NCI-H82 (cell line): ENCODE results near the gene CDH4.
"Not testable (repeated sequence)": the region's sequence is repeated elsewhere in the genome, so short reads cannot be mapped to it uniquely, and the experiment has no call there.

ENCODE experiments used
- DNase-seq: peaks from one replicate; lab custom pipeline; 2025; lab: John Stamatoyannopoulos, UW

CDH4 gene

DNA sequence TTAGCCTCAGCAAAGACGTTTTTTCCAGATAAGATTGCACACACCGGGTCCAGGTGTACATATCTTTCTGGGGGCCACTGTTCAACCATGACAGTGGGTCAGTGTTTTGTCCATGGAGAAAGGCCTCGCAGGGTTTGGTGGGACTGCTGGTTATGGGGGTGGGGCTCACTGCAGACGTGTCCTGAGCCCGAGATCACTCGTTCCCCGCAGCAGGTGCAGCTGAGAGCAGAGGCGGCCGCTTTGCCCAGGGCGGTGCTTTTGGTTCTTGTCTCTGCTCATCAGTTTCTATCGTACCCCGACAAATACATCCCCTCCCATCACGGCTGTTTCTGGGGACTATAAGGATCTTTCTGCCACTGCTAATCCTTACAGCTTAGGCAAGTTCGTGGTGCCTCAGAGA, 166.9 kb downstream of the CDH4 start:
- DNase-seq, result no peak

DNA sequence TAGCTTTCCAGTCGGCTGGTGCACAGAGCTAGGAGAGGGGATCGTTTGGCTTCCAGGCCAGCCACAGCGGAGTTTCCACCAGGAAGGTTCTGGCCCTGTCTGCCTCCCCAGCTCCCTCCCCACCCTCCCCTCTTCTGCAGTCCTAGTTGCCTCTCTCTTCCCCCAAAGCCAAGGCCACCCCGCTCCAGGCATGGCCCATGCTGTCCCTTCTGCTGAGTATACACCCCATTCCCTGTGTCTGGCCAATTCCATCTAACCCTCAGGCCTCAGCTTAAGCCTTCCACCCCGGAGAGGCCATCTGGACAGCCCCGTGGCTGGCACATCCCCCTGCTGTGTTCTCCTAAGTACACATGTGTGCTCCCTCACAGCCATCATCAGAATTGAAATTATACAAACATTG, 167.4 kb downstream of the CDH4 start:
- DNase-seq, result no peak

DNA sequence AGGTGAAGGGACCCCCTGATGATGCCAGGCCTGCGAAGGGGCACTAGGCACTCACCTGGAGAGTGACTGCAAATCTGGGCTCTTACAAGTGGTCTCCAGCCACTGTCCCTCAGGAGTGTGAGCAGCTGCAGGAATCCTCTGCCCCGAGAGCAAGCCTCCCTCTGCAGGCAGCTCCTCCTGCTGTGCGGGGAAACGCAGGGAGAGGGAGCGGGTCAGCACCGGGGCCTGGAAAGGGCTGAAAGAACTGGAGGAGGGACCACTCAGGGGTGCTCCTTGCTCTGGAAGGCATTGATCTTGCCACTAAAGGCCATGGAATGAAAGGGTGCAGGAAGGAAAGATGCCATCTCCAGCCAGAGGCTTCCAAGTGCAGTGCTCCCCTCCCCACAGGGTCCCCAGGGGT, 168.0 kb downstream of the CDH4 start:
- DNase-seq, result no peak

DNA sequence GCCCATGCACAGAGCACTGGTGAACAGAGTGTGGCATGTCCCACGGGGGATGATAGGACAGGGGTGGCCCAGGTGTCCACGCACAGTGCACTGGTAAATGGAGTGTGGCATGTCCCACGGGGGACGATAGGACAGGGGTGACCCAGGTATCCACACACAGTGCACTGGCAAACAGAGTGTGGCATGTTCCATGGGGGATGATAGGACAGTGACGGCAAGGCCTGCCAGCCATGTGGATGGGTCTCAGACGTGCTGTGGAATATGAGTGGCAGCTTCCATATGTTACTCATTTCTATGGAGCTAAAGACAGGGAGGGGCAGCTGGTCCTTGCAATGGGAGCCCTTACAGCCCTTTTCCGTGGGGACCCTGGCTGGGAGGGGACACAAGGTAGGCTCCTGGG, 168.7 kb downstream of the CDH4 start:
- DNase-seq, result no peak

DNA sequence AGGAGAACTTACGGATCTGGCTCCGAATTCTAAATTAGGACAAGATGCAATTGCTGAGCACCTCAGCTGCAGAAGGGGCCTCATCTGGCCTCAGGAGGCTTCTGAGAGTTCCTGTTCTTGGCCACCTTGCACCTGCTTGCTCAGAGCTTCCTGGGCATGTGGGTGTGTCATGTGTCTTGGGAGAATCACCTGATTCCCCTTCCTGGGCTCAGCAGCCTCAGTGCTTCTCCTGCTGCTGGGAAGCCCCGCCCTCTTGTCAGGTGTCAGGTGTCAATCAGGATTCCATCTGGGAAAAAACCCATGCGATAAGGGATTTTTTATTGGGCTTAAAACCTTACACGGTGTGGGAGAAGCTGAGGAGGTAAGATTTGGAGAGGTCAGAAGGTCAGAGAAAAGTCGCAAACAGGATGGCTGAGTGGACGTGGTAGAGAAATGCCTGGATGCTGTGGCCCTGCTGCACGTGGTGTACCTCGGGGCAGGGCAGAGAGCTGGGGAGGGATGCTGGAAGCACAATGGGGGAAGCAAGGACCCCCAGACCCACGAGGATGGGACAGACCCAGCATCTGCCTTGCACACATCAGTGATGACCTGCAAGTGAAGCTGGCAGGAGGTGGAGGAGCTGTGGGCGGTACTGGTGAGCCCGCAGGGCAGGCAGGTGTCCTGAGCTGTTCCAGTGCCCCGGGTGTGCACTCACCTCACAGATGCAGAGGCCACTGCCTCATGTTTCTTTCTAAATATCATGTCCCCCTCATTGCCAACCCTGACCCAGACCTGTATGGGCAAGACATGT, 170.8 kb downstream of the CDH4 start:
- no peak for DNase-seq

DNA sequence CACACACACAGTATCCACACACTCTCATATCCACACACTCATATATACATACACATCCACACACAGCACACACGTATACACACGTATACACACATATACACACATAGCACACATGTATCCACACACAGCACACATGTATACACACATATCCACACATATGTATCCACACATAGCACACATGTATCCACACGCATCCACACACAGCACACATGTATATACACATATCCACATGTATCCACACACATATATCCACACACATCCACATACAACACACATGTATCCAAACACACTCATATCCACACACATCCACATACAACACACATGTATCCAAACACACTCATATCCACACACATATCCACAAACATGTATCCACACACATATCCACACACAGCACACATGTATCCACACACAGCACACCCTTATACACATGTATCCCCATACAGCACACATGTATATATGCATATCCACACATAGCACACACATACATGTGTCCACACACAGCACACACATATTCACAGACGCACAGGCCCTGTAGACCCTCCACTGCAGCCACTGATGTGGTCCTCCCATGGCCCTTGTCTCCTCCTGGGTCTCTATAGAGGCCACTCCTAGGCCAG, 172.1 kb downstream of the CDH4 start:
- DNase-seq, result no peak

DNA sequence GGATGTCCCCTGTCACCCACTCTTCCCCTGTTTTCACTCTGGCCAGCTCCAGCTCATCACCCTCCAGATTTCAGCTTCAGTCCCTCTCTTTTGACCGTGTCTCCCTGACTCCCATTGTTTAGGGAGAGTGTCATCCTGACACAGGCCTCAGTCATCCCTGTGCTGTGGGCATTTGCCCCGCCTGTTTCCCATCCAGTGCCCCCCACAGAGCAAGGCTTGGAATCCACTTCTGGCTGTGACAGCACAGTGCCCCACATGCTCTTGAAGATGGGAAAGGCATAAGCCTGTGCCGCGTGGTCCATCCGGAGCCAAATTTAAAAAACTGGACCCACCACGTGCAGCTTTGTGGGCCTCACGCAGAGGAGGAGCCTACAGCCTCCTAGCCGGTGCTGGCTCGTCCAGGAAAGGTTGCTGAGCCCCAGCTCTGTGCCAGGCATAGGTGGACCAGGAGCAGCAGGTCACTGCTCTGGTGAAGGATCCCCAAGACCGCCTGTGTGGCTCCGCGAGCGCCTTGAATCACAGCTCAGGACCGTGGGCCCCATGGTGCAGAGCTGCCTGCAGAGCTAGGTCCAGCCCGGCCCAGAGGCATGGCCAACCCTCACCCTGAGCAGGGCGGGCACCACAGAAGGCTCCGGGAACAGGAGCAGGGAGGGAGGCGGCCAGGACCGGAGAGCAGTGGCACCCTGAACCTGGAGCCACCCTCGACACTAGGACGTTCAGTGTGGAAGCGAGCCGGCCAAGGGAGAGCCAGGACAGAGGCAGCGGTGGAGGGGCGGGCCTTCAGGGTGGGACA, 172.8 kb downstream of the CDH4 start:
- no peak for DNase-seq

DNA sequence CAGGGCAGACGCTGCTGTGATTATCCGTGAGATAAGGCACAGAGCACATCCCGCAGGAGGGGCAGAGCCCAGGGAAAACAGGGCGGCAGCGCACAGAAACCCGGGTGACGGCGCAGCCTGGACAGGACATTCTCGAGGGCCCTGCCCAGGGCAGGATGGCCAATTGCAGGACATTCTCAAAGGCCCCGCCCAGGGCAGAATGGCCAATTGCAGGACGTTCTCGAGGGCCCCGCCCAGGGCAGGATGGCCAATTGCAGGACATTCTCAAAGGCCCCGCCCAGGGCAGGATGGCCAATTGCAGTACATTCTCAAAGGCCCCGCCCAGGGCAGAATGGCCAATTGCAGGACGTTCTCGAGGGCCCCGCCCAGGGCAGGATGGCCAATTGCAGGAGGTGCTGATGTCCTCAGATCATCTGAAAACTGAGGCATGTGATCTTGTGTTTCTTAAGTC, 173.5 kb downstream of the CDH4 start:
- DNase-seq, result not testable (repeated sequence)

DNA sequence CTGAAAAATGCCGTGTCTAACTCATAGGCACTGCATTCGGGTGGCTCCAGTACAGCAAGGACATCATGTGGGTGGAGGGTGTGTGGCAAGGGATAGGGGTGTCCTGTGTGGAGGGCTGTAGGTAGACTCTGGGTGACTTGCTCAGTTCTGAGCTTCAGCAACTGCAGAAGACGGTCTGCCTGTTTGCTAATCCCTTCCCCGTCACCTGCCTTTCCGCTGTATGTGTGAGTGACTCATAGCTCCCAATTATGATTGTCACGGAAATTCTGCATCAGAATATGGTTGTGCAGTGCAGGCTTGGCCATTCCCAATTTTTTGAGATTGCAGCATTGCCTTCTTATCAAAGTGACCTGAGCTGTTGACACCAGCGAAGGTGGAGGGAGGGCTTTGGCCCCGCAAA, 174.3 kb downstream of the CDH4 start:
- DNase-seq, result no peak

DNA sequence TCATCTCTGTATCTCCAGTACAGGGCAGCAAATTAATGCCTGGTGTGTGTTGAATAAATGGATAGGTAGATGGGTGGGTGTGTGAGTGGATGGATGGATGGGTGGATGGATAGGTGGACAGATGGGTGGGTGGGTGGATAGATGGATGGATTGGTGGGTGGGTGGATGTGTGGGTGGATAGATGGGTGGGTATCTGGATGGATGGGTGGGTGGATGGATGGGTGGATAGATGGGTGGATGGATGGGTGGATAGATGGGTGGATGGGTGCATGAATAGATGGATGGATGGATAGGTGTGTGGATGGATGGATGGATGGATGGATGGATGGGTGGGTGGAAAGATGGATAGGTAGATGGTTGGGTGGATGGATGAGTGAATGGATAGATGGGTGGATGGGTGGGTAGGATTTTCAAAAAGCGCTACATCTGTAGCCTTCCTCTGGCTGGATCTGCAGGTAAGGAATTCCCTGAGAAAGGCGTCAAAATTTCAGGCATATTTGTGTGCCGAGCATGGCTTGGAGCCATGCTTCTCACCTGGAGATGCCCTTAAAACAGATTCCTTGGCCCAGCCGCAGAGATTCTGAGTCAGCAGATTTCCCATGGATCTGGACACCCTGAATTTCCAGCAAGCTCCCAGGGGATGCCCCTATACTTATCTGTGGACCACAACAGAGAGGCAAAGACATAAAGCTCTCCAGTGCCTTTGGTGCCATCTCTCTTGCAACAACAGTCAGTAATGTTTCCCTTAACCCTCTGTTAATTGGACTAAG, 177.6 kb downstream of the CDH4 start:
- no peak for DNase-seq

DNA sequence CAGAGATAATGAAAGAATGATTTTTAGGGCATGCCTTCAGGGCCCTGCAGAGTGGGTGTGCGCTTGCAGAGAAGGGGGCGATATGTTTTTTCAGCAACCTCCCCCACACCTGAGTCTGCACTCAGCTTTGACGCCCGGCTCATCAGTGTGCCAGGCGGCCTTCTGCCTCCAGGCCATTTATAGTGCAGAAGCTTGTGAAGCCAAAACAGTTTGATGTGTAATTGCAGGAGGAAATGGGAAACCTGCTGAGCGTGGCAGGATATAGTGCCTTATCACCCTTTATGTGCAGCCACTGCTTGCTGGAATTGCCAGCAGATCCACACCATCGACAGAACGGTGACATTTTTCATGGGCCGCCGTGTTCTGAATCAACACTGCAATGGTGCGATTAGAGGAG, 178.2 kb downstream of the CDH4 start:
- DNase-seq, result no peak

DNA sequence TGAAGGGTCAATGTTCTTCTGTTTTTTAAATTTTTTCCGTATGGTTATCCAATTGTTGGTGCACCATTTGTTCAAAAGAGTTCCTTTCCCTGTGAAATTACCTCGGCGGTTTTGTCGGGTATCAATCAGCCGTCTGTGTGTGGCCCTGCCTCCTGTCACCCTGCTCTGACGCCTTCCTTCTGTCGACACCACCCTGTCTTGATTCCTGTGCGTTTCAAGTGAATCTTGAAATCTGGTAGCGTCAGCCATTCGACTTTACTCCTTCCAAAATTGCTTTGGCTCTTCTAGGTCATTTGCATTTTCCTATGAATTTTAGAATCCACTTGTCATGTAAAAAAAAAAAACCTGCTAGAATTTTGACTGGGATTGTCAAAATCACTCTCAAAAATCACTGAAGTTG, 181.1 kb downstream of the CDH4 start:
- DNase-seq, result no peak

DNA sequence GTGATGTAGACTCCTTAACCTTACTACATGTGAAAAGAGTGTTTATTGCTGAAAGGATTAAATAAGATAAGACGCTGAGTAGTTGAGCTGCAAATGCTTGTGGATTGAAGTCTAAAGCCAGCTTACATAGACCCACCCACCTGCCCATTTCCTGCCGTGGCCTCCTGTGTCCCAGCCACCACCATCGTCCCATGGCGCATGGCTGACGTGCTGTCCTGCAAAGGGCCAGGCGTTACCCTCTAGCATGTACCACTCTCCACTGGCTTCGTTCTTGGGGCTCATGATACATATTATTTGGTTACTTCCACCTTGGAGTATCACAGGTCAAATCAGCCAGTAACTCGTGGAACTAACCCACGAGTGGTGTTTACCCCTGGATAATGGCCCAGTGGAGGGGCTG, 181.8 kb downstream of the CDH4 start:
- DNase-seq, result no peak

DNA sequence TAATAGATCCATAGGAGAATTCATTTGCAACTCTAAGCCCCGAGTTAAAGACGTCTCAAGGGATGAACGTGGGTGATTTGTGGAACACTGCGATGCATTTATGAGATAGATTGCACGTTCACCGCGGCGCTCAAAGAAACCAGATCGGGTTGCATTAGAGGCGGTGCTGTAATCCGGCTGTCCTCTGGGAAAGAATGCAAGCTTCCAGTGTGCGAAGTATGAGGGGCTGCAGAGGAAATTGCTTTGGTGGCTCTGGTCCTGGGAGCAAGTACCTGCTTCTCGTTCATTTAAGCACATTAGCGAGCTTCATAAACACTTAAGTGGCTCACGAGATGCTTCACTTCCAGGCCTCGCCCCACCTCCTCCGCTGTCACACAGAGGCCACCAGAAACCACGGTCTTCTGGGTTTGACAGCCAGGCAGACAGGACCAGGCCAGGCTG, 182.3 kb downstream of the CDH4 start:
- DNase-seq, result no peak

DNA sequence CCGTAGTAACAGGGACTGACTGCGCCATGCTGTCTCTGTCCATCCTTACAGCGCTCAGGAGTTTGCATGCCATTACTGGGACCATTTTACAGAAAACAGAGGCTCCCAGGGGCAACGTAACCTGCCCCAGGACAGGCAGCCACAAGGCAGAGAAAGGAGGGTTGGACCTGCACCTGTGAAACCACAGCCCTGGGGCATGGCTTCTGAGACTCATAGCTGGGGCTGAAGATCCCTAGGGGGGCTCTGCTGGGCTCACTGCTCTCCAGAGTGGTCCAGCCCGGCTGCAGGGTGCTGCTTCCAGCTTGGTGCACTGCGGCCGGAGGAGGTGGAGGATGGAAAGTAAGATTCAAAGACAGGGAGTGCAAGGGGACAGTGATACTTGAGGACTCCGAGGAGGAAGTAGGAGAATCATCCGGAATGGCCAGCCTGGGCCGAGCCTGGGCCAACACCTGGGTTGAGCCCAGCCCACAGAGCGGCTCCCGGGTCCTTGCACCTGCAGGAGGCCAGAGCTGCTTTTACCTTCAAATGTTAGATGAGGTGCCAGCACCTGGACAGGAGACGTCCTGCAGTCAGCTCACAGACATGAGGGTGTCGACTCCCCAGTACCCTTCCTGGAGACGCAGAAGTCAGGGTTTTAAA, 183.2 kb downstream of the CDH4 start:
- no peak for DNase-seq

DNA sequence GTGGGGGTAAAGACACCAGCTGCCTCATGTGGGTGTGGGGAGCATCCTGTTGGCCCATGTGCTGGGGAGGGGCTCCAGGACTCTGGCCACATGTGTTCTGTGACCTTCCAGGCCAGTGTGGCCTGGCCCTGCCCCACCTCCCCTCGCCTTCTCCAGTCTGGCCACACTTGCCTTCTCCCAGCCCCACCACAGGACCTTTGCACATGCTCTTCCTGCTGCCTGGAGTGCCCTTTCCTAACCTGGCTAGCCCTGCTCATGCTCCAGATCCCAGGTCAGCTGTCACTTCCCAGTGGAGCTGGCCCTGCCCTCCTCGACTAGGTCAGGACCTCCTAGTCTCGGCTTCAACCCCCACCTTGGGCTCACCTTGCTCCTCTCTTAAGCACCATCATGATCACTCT, 183.8 kb downstream of the CDH4 start:
- no peak for DNase-seq

DNA sequence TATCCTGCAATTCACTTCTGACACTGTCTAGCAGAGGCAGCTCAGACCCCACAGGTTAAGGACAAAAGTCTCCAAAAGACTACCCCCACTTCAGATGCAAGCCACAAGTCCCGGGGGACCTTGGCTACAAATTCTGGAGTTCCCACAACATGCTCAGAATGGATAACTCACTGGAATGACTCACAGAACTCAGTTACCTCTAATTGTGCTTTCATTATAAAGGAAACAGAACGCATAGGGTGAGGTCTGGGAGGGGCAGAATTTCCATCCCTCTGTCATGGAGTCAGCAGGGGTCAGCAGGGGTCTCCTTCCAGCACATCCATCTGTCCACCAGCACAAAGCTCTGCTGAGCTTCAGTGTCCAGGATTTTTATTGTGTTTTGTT, 184.2 kb downstream of the CDH4 start:
- no peak for DNase-seq

DNA sequence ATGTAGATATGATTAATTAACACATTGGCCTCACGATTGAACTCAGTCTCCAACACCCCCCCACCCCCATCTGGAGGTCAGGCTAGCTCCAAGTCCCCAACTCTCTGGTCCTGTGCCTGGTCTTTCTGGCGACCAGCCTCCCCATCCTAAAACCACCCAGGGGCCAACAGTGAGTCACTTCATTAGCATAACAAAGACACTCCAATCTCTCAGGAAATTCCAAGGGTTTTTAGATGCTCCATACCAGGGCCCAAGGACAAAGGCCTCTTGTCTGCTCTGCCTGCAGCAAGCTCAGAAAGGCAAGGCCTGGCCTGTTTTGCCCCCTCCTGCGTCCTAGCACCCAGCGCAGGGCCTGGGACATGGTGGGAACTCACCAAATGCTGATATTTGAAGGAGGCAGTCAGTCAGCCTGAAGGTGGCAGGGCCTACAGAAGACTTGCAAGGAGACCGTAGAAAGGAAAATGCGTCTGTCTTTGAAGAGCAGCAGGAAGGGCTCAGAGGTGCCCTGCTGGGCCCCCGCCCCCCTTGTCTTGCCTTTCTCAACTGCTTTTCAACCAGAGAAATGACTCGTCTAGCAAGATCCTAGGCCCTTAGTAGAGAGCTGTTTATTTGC, 184.7 kb downstream of the CDH4 start:
- no peak for DNase-seq

DNA sequence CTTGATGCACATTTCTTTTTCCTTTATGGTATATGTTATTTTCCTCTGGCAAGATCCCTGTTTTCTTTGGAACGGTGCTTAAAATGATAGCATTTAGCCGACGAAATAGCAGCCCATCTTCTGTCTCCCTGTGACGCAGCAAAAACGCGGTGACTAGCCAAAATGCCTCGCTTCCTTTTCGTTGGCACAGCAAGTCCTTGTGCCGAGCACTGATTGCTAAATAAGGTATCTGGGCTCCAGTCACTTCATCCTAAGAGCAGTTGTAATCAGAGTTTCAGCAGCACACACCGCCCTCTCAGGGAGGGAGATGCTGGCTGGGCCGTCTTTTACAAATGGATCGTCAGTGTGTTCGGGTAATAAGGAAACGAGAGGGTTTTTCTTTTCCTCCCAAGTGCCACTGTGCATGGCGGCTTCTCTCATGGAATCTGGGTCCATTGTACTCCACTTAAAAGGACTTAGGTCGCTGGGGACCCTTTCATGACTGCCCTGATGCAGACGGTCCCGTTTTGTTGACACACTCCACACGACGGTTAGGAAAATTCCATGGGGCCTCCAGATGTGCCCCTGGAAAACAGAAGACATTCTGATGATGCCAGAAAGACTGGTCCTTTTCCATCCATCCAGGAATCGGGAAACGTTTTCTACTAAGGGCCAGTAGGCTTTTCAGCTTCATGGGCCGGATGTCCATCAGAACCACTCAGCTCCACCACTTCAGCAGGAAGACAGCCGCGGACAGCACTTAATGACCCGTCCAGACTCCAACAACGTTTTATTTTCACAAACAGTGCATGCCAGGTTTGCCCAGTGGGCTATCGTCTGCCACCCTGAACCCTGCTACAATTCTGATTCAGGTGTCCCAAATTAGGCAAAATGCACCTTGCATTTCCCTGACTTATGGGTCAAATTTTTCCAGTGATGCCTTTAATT, 185.5 kb downstream of the CDH4 start:
- DNase-seq, result no peak

DNA sequence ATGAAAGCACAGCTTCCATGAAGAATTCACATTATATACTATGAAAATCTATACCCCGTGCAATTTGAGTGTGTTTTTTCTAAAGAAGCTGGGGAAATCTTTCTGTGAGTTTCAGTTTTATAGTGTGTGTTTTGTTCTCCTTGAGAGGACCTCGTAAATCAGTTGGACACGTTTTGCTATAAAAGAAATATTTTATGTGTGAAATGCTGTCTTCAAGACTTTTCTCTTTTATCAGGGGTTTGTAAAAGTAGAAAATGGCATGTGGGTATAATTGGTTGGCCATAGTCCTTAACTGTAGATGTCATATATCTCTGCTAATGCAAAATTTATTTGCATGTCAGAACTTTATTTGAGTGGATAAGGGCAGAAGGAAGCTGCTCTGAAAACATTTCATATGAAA, 186.2 kb downstream of the CDH4 start:
- DNase-seq, result no peak
